CD14-positive monocyte (primary cell): Measurements from ENCODE around the gene RBM25. TPM values are rescaled to one million over a fixed set of nuclear protein-coding genes. Genes with fewer than 3 reads are reported as not detected.
"Not testable (repeated sequence)": the region's sequence is repeated elsewhere in the genome, so short reads cannot be mapped to it uniquely, and the experiment has no call there.

Experiments used
- DNase-seq, 3 donors: peaks; one replicate each; pipeline ENCODE4 v3.0.0-alpha.2; 2011 to 2022
- H2AFZ ChIP-seq: 2 replicates; pipeline ENCODE4 v1.6.0; 2012; ENCODE audit warnings: mild to moderate bottlenecking, low read depth, low read length, inconsistent platforms; ENCODE audit not compliant: insufficient read depth, poor library complexity, severe bottlenecking
- H3K27ac ChIP-seq, 2 donors: 1 replicate in 1 of 2; 2 replicates in 1 of 2; pipeline ENCODE4 v1.5.1; 2012 to 2013; ENCODE audit warnings: low read length in 2 of 2, control low read depth in 1 of 2, inconsistent platforms in 1 of 2, low read depth in 1 of 2, mild to moderate bottlenecking in 1 of 2
- H3K27me3 ChIP-seq, 2 donors: one replicate each; pipeline versions ENCODE4 v1.6.0 to v1.6.1; 2011 to 2013; ENCODE audit warnings: low read length in 2 of 2; ENCODE audit not compliant: control insufficient read depth in 2 of 2, insufficient read depth in 2 of 2
- H3K36me3 ChIP-seq, 2 donors: replicated peaks in 1 of 2; 1 replicate in 1 of 2; 2 replicates in 1 of 2; pipeline versions ENCODE4 v1.5.1 to v1.6.1; 2012 to 2013; ENCODE audit warnings: low read length in 2 of 2, control low read depth in 1 of 2, inconsistent platforms in 1 of 2, mild to moderate bottlenecking in 1 of 2; ENCODE audit not compliant: insufficient read depth in 2 of 2, control insufficient read depth in 1 of 2
- H3K4me1 ChIP-seq, 2 donors: 1 replicate in 1 of 2; 2 replicates in 1 of 2; pipeline versions ENCODE4 v1.5.1 to v1.6.1; 2012 to 2013; ENCODE audit warnings: low read length in 2 of 2, control low read depth in 1 of 2, inconsistent platforms in 1 of 2, mild to moderate bottlenecking in 1 of 2, moderate library complexity in 1 of 2; ENCODE audit not compliant: insufficient read depth in 2 of 2, control insufficient read depth in 1 of 2
- H3K4me2 ChIP-seq: replicated peaks from 2 replicates; pipeline ENCODE3; 2012; ENCODE audit warnings: low read length, moderate library complexity, mild to moderate bottlenecking; ENCODE audit not compliant: poor library complexity, severe bottlenecking; ENCODE audit errors: extremely low read depth
- H3K4me3 ChIP-seq, 3 experiments: fragments of 200-600 bp in 1 of 3; sonication (generic) in 1 of 3; replicated peaks in 1 of 3; 1 replicate in 2 of 3; 2 replicates in 1 of 3; pipeline ENCODE4 v1.5.1; 2011 to 2013; ENCODE audit warnings: low read length in 3 of 3, mild to moderate bottlenecking in 3 of 3, control low read depth in 2 of 3, low read depth in 2 of 3, inconsistent platforms in 1 of 3, moderate library complexity in 1 of 3
- H3K79me2 ChIP-seq: 2 replicates; pipeline ENCODE4 v1.6.0; 2012; ENCODE audit warnings: mild to moderate bottlenecking, control low read depth, inconsistent platforms, low read length, moderate library complexity; ENCODE audit not compliant: insufficient read depth
- H3K9ac ChIP-seq: 2 replicates; pipeline ENCODE4 v1.6.0; 2017; ENCODE audit warnings: low read length, mild to moderate bottlenecking; ENCODE audit not compliant: insufficient read depth, poor library complexity, severe bottlenecking
- H3K9me3 ChIP-seq, 2 donors: replicated peaks in 1 of 2; 1 replicate in 1 of 2; 2 replicates in 1 of 2; pipeline versions ENCODE4 v1.5.1 to v1.6.1; 2012 to 2013; ENCODE audit warnings: low read length in 2 of 2, control low read depth in 1 of 2; ENCODE audit not compliant: control insufficient read depth in 1 of 2, insufficient read depth in 1 of 2
- H4K20me1 ChIP-seq: 2 replicates; pipeline ENCODE4 v1.6.0; 2012; ENCODE audit warnings: mild to moderate bottlenecking, low read length, control low read depth, moderate library complexity; ENCODE audit not compliant: insufficient read depth
- H3K27ac Mint-ChIP-seq, 7 donors: one replicate each; pipeline ENCODE4 v1.8.0; 2020; ENCODE audit warnings: mild to moderate bottlenecking in 7 of 7, mixed read lengths in 7 of 7, moderate library complexity in 6 of 7, inconsistent platforms in 2 of 7
- H3K27me3 Mint-ChIP-seq, 3 donors: one replicate each; pipeline ENCODE4 v1.8.0; 2021 to 2022; ENCODE audit warnings: low read depth in 3 of 3, mild to moderate bottlenecking in 3 of 3, mixed read lengths in 3 of 3, moderate library complexity in 3 of 3, inconsistent platforms in 1 of 3
- H3K36me3 Mint-ChIP-seq, 2 donors: one replicate each; pipeline ENCODE4 v1.8.0; 2020; ENCODE audit warnings: mixed read lengths in 2 of 2, inconsistent platforms in 1 of 2, mild to moderate bottlenecking in 1 of 2
- H3K4me1 Mint-ChIP-seq: one replicate; pipeline ENCODE4 v1.8.0; 2020; ENCODE audit warnings: mild to moderate bottlenecking, mixed read lengths
- H3K4me3 Mint-ChIP-seq, 2 donors: one replicate each; pipeline ENCODE4 v1.8.0; 2020; ENCODE audit warnings: mild to moderate bottlenecking in 2 of 2, mixed read lengths in 2 of 2, moderate library complexity in 1 of 2
- H3K9me3 Mint-ChIP-seq, 7 donors: one replicate each; pipeline ENCODE4 v1.8.0; 2020 to 2022; ENCODE audit warnings: mixed read lengths in 7 of 7, mild to moderate bottlenecking in 6 of 7, moderate library complexity in 6 of 7, inconsistent platforms in 2 of 7
- CTCF ChIP-seq: fragments of 200-600 bp; IDR thresholded peaks from one replicate; pipeline ENCODE4 v1.8.0; 2022; ENCODE audit warnings: antibody characterized with exemption, mild to moderate bottlenecking
- WGBS: methylation state at CpG from one replicate; pipeline ENCODE4 v1.1.5; 2013; ENCODE audit warnings: missing lambda C conversion rate; ENCODE audit not compliant: insufficient coverage; 5-methylcytosine and 5-hydroxymethylcytosine counted together
- intact Hi-C, 2 donors: fragments of 100-400 bp; cut with micrococcal nuclease; formaldehyde crosslinking; loops; one replicate each; pipeline versions ENCODE4 v1.15.0 to v1.15.1; 2023
- polyA minus RNA-seq: library from RNA; depleted of rRNA, polyadenylated mRNA; stranded (reverse); fragments of >200 nt; gene quantifications from 2 replicates; pipeline ENCODE4 v1.2.3, GENCODE V29; 2012
- polyA plus RNA-seq, 3 donors: library from polyadenylated mRNA; depleted of rRNA in 1 of 3; unstranded in 2 of 3; stranded (reverse) in 1 of 3; fragments of 300-500 nt in 2 of 3; fragments of >200 nt in 1 of 3; fragmentation: Illumina TruSeq in 2 of 3; gene quantifications; 1 replicate in 2 of 3; 2 replicates in 1 of 3; pipeline ENCODE4 v1.2.3, GENCODE V29; 2012 to 2021
- total RNA-seq, 12 experiments: library from RNA in 1 of 12; stranded (reverse) in 1 of 12; fragments of 120-200 nt in 1 of 12; gene quantifications; one replicate each; pipeline ENCODE4 v1.2.4 and lab custom pipeline; 2013 to 2026; ENCODE audit warnings: mixed read lengths in 6 of 12, inconsistent platforms in 1 of 12

The RBM25 gene
- 45.8 TPM for total RNA-seq (2013)
- polyA plus RNA-seq (10 to 100 TPM; 15.6 to 46.5 (median 25.2) TPM), polyA minus RNA-seq (27.6 TPM in 2 replicates), total RNA-seq (lab: John Stamatoyannopoulos, UW) (43.6 to 224 (median 133) reads per million in 11 experiments)

GRCh38 chr14:73058224-73058921 is at the start of gene RBM25:
RBM25 (plus strand) TSS chr14:73058534; CDS start chr14:73071642, 13,108 bp downstream.
- Mint-ChIP-seq H3K4me1 (peaks cover 23% of the 10 kb centered on the region), H3K9me3 (peaks cover 0 to 2% (median 0%) of the 10 kb centered on the region in 7 donors), H3K27me3 (peaks cover 0 to 6% (median 2%) of the 10 kb centered on the region in 3 donors), H3K36me3 (peaks cover 10 to 22% of the 10 kb centered on the region in 2 donors), H3K4me3 (no peak within 1 kb of the TSS), H3K27ac (no peak within 1 kb of the TSS)
- peak within 1 kb of the TSS; percentile 94 for H2AFZ ChIP-seq
- peaks cover 15 to 23% of the 10 kb centered on the region in 2 donors for H3K4me1 ChIP-seq
- H4K20me1 ChIP-seq = peaks cover 44% of the 10 kb centered on the region
- intact Hi-C loops = loop anchor here (2.0 to 5.0 kb wide), 2 partner anchors 32 to 79 kb away; partner anchors contain the start of genes PSEN1 (in 1 of the 2) and ZFYVE1 (in 1 of the 2)
- H3K4me2 ChIP-seq = peak within 1 kb of the TSS; percentile 76
- peaks cover 50% of the 10 kb centered on the region for H3K79me2 ChIP-seq
- peak within 1 kb of the TSS; percentile 90 for H3K9ac ChIP-seq
- peak within 1 kb of the TSS; percentile 88 to 99 for H3K27ac ChIP-seq
- peaks cover 0 to 3% of the 10 kb centered on the region in 2 donors for H3K9me3 ChIP-seq
- peak; percentile 96 to 99 (median 97) for DNase-seq
- no peak for TF ChIP-seq CTCF
- H3K27me3 ChIP-seq = no peaks in the 10 kb centered on the region
- H3K4me3 ChIP-seq = peak within 1 kb of the TSS; percentile 67 to 93 (median 92)
- peaks cover 0 to 22% of the 10 kb centered on the region in 2 donors for H3K36me3 ChIP-seq
- under 1% methylated on average over 44 of the region's 57 CpGs for WGBS

- H3K9ac ChIP-seq, H3K4me3 Mint-ChIP-seq, H3K27ac ChIP-seq, DNase-seq, H3K4me3 ChIP-seq, H3K9me3 ChIP-seq, H3K4me2 ChIP-seq, H3K4me1 ChIP-seq, H2AFZ ChIP-seq, H3K27me3 ChIP-seq, H3K27me3 Mint-ChIP-seq, H3K9me3 Mint-ChIP-seq, intact Hi-C loops: not testable (repeated sequence)
- WGBS = 100% methylated on average over 2 of the region's 7 CpGs
- Histone ChIP-seq H3K36me3 (peaks cover 43 to 70% of the 10 kb centered on the region in 2 donors), H4K20me1 (peaks cover 73% of the 10 kb centered on the region), H3K79me2 (peaks cover 31% of the 10 kb centered on the region)
- H3K36me3 Mint-ChIP-seq = peaks cover 59 to 75% of the 10 kb centered on the region in 2 donors
- peak overlapping the region in 1 of 7 donors; percentile 13 for H3K27ac Mint-ChIP-seq
- H3K4me1 Mint-ChIP-seq = peaks cover 10% of the 10 kb centered on the region
Observed at GRCh38 chr14:73011189-73011588, 47.1 kb upstream of the RBM25 start.
